ENCODE measurements around the gene MPZL1.

The MPZL1 gene

DNA sequence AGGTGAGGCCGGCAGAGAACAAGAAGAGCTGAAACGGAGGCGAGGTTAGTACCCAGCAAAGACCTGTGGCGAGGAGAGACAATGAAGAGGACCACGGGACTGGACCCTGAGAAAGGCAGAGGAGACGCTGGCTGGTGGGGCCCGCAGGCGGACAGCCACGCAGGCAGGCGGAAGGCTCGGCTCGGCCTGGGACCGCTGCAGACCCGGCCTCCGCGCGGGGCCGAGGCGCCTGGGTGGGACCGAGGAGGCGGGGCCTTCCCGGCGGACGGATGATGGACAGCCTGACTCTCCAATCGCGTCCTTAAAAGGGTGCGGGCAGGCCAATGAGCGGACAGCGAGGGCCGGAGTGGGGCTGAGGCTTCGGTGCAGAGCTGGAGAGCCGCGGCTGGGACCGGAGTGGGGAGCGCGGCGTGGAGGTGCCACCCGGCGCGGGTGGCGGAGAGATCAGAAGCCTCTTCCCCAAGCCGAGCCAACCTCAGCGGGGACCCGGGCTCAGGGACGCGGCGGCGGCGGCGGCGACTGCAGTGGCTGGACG is at the start of gene MPZL1:
Gene MPZL1 (plus strand): TSS at position 366 of the 535 bp plus-strand sequence. CDS start 170 bp downstream, outside the sequence.
- Histone ChIP-seq H3K27me3 (peaks cover 0 to 8% (median 0%) of the 10 kb centered on the region in 11 experiments; a peak in 2 of 22 replicates), H3K9me3 (replicated peaks in 1 of 11) (no peaks in the 10 kb centered on the region), H3K36me3 (peaks cover 0 to 9% (median 0%) of the 10 kb centered on the region in 11 experiments; a peak in 2 of 22 replicates), H3K4me1 (peaks cover 47 to 76% (median 56%) of the 10 kb centered on the region in 10 experiments), H3K4me2 (peak within 1 kb of the TSS; percentile 85 to 95 (median 92)), H3K9ac (peak within 1 kb of the TSS; percentile 83 to 91 (median 86)), H4K20me1 (peaks cover 8 to 37% (median 26%) of the 10 kb centered on the region in 11 experiments; a peak in 15 of 22 replicates), H3K4me3 (peak within 1 kb of the TSS; percentile 88 to 99 (median 94)), H3K27ac (peak within 1 kb of the TSS; percentile 46 to 84 (median 82))
- TF ChIP-seq Cebpa-rat (IDR thresholded peaks at IDR 0.05) = no peak

DNA sequence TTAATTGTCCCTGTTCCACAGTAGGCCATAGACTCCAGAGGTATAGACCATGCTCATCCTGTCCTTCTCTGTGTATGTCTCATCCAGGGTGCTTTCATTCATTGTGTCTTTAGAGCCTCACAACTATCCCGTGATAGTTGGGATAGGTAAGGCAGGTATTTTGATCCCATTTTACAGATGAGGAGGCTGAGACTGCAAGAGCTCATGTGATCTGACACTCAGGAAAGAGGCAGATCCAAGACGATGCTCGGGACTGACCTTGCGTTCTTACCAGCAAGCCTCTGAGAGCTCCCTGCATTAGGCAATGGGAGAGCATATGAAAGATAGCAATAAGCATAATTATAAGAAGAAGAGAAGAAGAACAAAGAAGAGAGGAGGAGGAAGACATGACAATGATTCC is 49.0 kb upstream of the MPZL1 start:
- no peaks in the 10 kb centered on the region for H3K27me3 ChIP-seq
- H3K36me3 ChIP-seq = peaks cover 81 to 100% (median 100%) of the 10 kb centered on the region in 11 experiments
- no peak for TF ChIP-seq Cebpa-rat (IDR thresholded peaks at IDR 0.05)
- H3K4me3 ChIP-seq = no peak overlapping the region
- H4K20me1 ChIP-seq = peaks cover 98 to 100% (median 100%) of the 10 kb centered on the region in 11 experiments
- H3K4me1 ChIP-seq = peaks cover 71 to 100% (median 93%) of the 10 kb centered on the region in 10 experiments
- no peak overlapping the region for H3K9ac ChIP-seq
- H3K27ac ChIP-seq = no peak overlapping the region
- peak overlapping the region in 1 of 11 experiments; percentile 19; a peak in 2 of 22 replicates for H3K4me2 ChIP-seq
- no peaks in the 10 kb centered on the region for H3K9me3 ChIP-seq (replicated peaks in 1 of 11)

DNA sequence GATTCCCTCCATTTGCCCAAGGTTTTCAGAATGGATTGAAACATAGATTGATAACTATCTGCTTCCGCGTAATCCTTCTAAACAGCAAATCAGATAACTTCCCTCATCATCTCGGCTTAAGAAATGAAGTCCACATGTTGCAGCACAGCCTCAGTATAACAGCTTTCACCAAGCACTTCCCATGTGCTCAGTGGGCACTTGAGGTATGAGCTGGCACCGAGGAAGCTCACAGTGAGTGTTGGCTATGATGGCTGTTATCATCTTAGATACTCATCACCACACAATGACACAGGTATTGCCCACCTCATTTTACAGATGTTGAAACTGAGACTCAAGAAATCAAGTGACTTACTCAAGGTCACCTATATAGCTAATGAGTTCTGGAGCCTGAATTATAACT is 48.5 kb upstream of the MPZL1 start:
- Histone ChIP-seq H3K9me3 (replicated peaks in 1 of 11) (no peaks in the 10 kb centered on the region), H4K20me1 (peaks cover 97 to 100% (median 100%) of the 10 kb centered on the region in 11 experiments), H3K4me1 (peaks cover 67 to 100% (median 91%) of the 10 kb centered on the region in 10 experiments), H3K4me2 (peak overlapping the region in 6 of 11 experiments; percentile 9 to 52 (median 29); a peak in 5 of 22 replicates), H3K4me3 (no peak overlapping the region), H3K27me3 (no peaks in the 10 kb centered on the region), H3K9ac (no peak overlapping the region), H3K36me3 (peaks cover 79 to 100% (median 100%) of the 10 kb centered on the region in 11 experiments), H3K27ac (no peak overlapping the region)
- TF ChIP-seq Cebpa-rat (IDR thresholded peaks at IDR 0.05) = no peak

DNA sequence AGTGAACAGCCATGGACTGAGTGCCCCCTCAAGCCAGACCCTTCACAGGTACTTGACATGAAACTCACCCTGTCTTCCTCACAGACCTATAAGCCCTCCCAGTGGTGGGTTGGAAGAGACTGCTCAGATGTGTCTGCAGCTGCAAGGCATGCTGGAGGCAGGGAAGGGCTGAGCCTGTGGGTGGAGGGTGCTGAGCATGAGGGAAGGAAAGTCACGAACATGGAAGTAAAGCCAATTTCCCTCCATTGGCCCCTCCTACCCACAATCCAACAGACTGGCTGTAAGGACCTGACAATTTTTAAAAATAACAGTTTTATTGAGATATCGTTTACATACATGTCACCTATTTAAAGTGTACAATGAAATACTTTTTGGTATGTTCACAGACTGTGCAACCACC is 47.6 kb upstream of the MPZL1 start:
- Histone ChIP-seq H3K4me3 (no peak overlapping the region), H3K4me2 (peak overlapping the region in 5 of 11 experiments; percentile 9 to 52 (median 33); a peak in 5 of 22 replicates), H3K9ac (0 out of 22 replicates have a peak overlapping the region, but pooled peaks of 1 of the 11 experiments have one; percentile 13), H4K20me1 (peaks cover 97 to 100% (median 100%) of the 10 kb centered on the region in 11 experiments), H3K36me3 (peaks cover 88 to 100% (median 100%) of the 10 kb centered on the region in 11 experiments), H3K27ac (no peak overlapping the region), H3K4me1 (peaks cover 62 to 100% (median 91%) of the 10 kb centered on the region in 10 experiments), H3K27me3 (no peaks in the 10 kb centered on the region), H3K9me3 (replicated peaks in 1 of 11) (no peaks in the 10 kb centered on the region)
- TF ChIP-seq Cebpa-rat (IDR thresholded peaks at IDR 0.05) = no peak

DNA sequence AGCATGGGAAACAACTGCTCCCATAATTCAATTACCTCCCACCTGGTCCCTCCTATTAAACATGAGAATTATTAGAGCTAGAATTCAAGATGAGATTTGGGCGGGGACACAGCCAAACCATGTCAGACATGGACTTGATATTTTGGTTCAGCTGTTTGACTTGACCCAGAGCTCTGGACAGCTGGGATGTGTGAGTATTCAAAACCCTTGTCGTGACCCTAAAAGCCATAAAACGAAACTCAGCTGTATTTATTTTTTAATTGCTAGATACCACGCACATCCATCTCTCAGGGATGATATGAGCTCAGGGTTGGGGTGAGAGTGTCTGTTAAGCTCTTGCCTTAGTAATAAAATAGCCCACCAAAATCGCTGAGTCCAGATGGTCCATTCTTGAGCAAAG is 46.3 kb upstream of the MPZL1 start:
- no peak overlapping the region for H3K9ac ChIP-seq
- no peaks in the 10 kb centered on the region for H3K27me3 ChIP-seq
- H3K4me3 ChIP-seq = no peak overlapping the region
- no peaks in the 10 kb centered on the region for H3K9me3 ChIP-seq (replicated peaks in 1 of 11)
- no peak for TF ChIP-seq Cebpa-rat (IDR thresholded peaks at IDR 0.05)
- H3K36me3 ChIP-seq = peaks cover 88 to 100% (median 100%) of the 10 kb centered on the region in 11 experiments
- H3K4me1 ChIP-seq = peaks cover 66 to 100% (median 91%) of the 10 kb centered on the region in 10 experiments
- peak overlapping the region in 6 of 11 experiments; percentile 8 to 47 (median 14); a peak in 6 of 22 replicates for H3K4me2 ChIP-seq
- peaks cover 97 to 100% (median 100%) of the 10 kb centered on the region in 11 experiments for H4K20me1 ChIP-seq
- H3K27ac ChIP-seq = no peak overlapping the region

DNA sequence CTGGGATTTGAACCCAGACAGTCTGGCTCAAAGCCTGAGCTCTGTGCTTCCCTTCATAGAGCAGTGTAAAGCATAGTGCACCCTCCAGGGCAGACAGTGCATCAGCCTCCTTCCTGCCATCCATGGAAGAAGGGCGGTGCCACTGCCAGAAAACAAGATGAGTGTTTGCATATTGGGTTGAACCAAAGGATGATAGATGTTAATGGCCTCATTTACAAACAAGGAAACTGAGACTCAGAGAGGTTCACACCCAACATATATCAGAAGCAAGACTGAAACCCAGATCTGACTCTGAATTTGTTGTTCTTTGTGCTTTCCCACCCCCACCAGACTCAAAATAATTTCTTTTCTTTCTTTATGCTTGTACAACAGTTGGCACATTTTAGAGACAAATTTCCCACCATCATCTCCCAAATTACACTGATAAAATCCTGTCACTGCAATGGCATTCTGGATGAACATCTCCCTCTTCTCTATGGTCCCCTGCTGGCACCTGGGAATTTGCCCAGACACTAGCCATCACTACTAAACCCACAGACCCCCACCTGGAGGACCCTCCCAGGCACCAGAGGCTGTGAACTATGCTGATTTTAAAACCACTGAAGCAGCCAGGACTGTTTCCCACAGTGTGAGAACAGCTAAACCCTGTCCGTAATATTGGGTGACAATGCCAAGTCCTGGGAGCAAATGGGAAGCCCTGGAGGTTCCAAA is 45.4 kb upstream of the MPZL1 start:
- H3K27me3 ChIP-seq = no peaks in the 10 kb centered on the region
- peak overlapping the region in 2 of 11 experiments; percentile 6 to 25; a peak in 2 of 22 replicates for H3K27ac ChIP-seq
- H3K4me3 ChIP-seq = no peak overlapping the region
- H3K36me3 ChIP-seq = peaks cover 88 to 100% (median 100%) of the 10 kb centered on the region in 11 experiments
- peaks cover 69 to 100% (median 91%) of the 10 kb centered on the region in 10 experiments for H3K4me1 ChIP-seq
- no peaks in the 10 kb centered on the region for H3K9me3 ChIP-seq (replicated peaks in 1 of 11)
- no peak for TF ChIP-seq Cebpa-rat (IDR thresholded peaks at IDR 0.05)
- H4K20me1 ChIP-seq = peaks cover 97 to 100% (median 100%) of the 10 kb centered on the region in 11 experiments
- no peak overlapping the region for H3K9ac ChIP-seq
- peak overlapping the region in 7 of 11 experiments; percentile 3 to 47 (median 14); a peak in 10 of 22 replicates for H3K4me2 ChIP-seq

DNA sequence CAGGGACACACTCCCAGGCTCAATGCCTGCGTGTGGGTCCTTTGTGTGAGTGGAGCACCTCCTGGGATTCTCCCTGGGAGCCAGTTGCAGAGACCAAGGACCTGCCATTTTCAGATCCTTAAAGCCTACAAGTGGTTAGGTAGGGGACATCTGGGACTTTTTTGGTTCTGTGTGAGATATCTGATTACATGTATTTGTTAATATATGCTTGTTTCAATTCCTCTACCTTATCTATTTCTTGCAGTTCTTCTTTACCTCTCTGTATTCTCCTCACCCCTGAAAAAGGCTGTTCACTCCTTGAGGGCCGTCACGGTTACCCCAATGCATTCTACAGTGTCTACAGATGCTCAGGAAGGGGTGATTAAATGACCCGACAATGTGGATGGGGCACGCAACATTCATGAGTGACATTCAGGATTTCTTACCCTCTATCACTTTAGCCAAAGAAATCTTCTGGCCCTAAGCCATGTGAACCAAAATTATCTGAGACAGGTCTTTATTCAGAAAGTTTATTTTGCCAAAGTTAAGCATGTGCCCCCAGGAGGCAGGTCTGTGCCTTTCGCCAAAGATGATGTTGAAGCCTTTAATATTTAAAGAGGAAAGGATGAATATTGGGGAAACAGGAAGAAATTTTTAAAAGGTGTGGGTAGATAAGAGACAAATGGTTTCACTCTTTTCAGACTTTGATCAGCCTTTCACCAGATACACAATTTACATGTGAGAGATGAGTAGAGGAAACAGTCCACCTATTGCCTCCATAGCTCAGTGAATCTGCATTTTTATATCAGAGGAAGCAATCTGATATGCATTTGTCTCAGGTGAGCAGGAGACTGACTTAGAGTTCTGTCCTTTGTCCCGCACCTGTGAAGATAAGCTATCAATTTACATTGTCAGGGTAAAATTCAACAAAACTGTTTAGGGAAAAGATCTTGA is 44.6 kb upstream of the MPZL1 start:
- Histone ChIP-seq H3K4me1 (peaks cover 62 to 99% (median 92%) of the 10 kb centered on the region in 10 experiments), H3K27ac (peak overlapping the region in 2 of 11 experiments; percentile 6 to 25; a peak in 2 of 22 replicates), H3K9me3 (replicated peaks in 1 of 11) (no peaks in the 10 kb centered on the region), H3K4me3 (no peak overlapping the region), H3K4me2 (peak overlapping the region in 8 of 11 experiments; percentile 3 to 47 (median 12); a peak in 9 of 22 replicates), H3K9ac (no peak overlapping the region), H4K20me1 (peaks cover 97 to 100% (median 100%) of the 10 kb centered on the region in 11 experiments), H3K36me3 (peaks cover 88 to 100% (median 100%) of the 10 kb centered on the region in 11 experiments), H3K27me3 (no peaks in the 10 kb centered on the region)
- TF ChIP-seq Cebpa-rat (IDR thresholded peaks at IDR 0.05) = no peak

DNA sequence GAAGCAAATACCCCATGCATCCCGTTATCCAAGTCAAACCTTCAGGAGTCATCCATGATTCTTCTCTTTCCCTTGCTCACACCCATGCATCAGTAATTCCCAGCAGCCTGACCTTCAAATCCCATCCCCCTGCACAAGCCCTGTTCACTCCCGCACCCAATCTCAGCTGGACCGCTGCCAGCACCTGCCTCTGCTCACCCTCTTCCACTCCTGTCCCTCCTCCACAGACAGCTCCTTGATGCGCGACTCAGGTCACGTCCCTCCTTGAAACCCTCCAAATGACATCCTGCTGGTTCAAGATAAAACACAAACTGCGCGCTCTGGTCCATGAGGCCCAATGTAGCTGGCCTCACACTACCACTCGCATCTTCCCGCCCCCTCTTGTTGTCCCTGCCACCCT is 43.4 kb upstream of the MPZL1 start:
- Histone ChIP-seq H3K4me3 (no peak overlapping the region), H3K36me3 (peaks cover 88 to 100% (median 100%) of the 10 kb centered on the region in 11 experiments), H3K27me3 (no peaks in the 10 kb centered on the region), H4K20me1 (peaks cover 97 to 100% (median 100%) of the 10 kb centered on the region in 11 experiments), H3K4me2 (peak overlapping the region in 6 of 11 experiments; percentile 3 to 75 (median 40); a peak in 10 of 22 replicates), H3K4me1 (peaks cover 64 to 100% (median 86%) of the 10 kb centered on the region in 10 experiments), H3K9me3 (replicated peaks in 1 of 11) (no peaks in the 10 kb centered on the region), H3K9ac (no peak overlapping the region; a peak in 1 of 22 replicates), H3K27ac (peak overlapping the region in 2 of 11 experiments; percentile 34 to 48; a peak in 1 of 22 replicates)
- no peak for TF ChIP-seq Cebpa-rat (IDR thresholded peaks at IDR 0.05)

Measured in BLaER1 treated with 17β-estradiol and CSF1 and Interleukin-3, amounts not matched to agents 10 nM and 100 nM (cell line).